Right lobe of liver (tissue), 6 donors: Measurements from ENCODE around the gene CAMTA1. TPM values are rescaled to one million over a fixed set of nuclear protein-coding genes. Genes with fewer than 3 reads are reported as not detected.

Source experiments
- ATAC-seq, 4 donors: fragments of 200-7000 bp; cut with Tn5 transposase; one replicate each; pipeline ENCODE4 v1.9.1; 2020; ENCODE audit warnings: mild to moderate bottlenecking in 4 of 4, moderate library complexity in 4 of 4
- DNase-seq, 3 donors: peaks; one replicate each; pipeline ENCODE4 v3.0.0-alpha.2; 2020
- H3K27ac ChIP-seq, 3 donors: fragments of 200-600 bp; one replicate each; pipeline ENCODE4 v1.8.0; 2022
- H3K27me3 ChIP-seq, 2 donors: fragments of 200-600 bp; one replicate each; pipeline ENCODE4 v1.8.0; 2022
- H3K36me3 ChIP-seq, 4 donors: fragments of 200-600 bp; sonication (generic) in 1 of 4; one replicate each; pipeline versions ENCODE4 v1.5.1 to v1.8.0; 2017 to 2022; ENCODE audit warnings: control low read depth in 1 of 4
- H3K4me1 ChIP-seq, 4 donors: fragments of 200-600 bp; sonication (generic) in 1 of 4; one replicate each; pipeline versions ENCODE4 v1.5.1 to v1.8.0; 2017 to 2022; ENCODE audit warnings: control low read depth in 1 of 4
- H3K4me3 ChIP-seq, 3 donors: fragments of 200-600 bp; one replicate each; pipeline ENCODE4 v1.8.0; 2022
- H3K9me3 ChIP-seq, 4 donors: fragments of 200-600 bp; sonication (generic) in 1 of 4; one replicate each; pipeline versions ENCODE4 v1.5.1 to v1.8.0; 2017 to 2022; ENCODE audit warnings: control low read depth in 1 of 4
- CTCF ChIP-seq, 4 donors: fragments of 200-600 bp in 3 of 4; fragments of 450-650 bp in 1 of 4; IDR thresholded peaks; one replicate each; pipeline versions ENCODE4 v1.5.1 to v1.8.0; 2016 to 2022; ENCODE audit warnings: antibody characterized with exemption in 4 of 4, mild to moderate bottlenecking in 2 of 4
- POLR2A ChIP-seq: fragments of 450-650 bp; IDR thresholded peaks from one replicate; pipeline ENCODE4 v1.6.1; 2017; ENCODE audit warnings: antibody characterized with exemption, mild to moderate bottlenecking
- WGBS: methylation state at CpG from one replicate; pipeline ENCODE4 v1.1.6; 2018; ENCODE audit warnings: low coverage, low lambda C conversion rate; ENCODE audit not compliant: insufficient coverage; ENCODE audit errors: missing lambda C conversion rate; 5-methylcytosine and 5-hydroxymethylcytosine counted together
- intact Hi-C, 2 donors: fragments of 100-400 bp; cut with DNase I; formaldehyde crosslinking; loops; one replicate each; pipeline versions ENCODE4 v1.11.2 to v1.14.1; 2022
- total RNA-seq, 6 experiments: library from RNA; depleted of rRNA in 2 of 6; stranded (reverse); fragments of >200 nt in 2 of 6; fragmentation: NEBNext Ultra II Directional in 3 of 6; extraction: Animal tissue kit (Norgen Biotek cat#: 25700) in 3 of 6; gene quantifications; one replicate each; pipeline versions ENCODE4 v1.1.0 to v1.2.4, GENCODE V29; 2016 to 2023
- donor health status: DM: no; HTN: yes; CAD: no.
- donor health status: DM: no; HTN: no; CAD: no.
- donor health status: DM: no; HTN: no; CAD: no.
- donor health status: DM: no; HTN: yes; CAD: no.
- donor health status: DM: no; HTN: yes; CAD: no.

CAMTA1 gene
- total RNA-seq, 6 experiments from 2014 or later = 32.3 to 49.4 (median 37.2) TPM

DNA sequence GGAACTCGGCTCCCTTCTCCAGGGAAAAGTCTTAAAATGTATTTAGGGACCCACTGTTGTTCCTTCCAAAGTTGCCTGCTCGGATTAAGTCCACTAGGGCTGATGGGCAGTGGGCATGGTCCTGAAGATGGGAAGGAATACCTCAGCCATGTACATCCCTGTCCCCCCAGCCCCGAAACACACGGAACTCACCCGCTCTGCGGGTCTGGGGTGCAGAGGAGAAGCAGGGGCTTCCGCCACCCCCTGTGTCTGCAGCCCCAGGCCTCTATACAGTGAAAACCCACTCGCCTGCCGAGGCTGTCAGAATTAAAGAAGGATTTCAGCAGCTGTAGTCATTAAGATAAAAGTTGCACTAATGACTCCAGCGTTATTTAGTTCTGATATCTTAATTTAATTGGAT is 773.2 kb downstream of the CAMTA1 start:
- H3K27me3 ChIP-seq = no peaks in the 10 kb centered on the region
- no peaks in the 10 kb centered on the region for H3K9me3 ChIP-seq
- H3K4me3 ChIP-seq = no peak overlapping the region
- H3K4me1 ChIP-seq = no peaks in the 10 kb centered on the region
- ATAC-seq (no peak), DNase-seq (no peak)
- TF ChIP-seq POLR2A (no peak), CTCF (IDR thresholded peaks at IDR 0.05) (no peak)
- H3K36me3 ChIP-seq = no peaks in the 10 kb centered on the region
- H3K27ac ChIP-seq = no peak overlapping the region
- 62% methylated on average over 4 of the region's 10 CpGs for WGBS
- intact Hi-C loops = no loop called here

DNA sequence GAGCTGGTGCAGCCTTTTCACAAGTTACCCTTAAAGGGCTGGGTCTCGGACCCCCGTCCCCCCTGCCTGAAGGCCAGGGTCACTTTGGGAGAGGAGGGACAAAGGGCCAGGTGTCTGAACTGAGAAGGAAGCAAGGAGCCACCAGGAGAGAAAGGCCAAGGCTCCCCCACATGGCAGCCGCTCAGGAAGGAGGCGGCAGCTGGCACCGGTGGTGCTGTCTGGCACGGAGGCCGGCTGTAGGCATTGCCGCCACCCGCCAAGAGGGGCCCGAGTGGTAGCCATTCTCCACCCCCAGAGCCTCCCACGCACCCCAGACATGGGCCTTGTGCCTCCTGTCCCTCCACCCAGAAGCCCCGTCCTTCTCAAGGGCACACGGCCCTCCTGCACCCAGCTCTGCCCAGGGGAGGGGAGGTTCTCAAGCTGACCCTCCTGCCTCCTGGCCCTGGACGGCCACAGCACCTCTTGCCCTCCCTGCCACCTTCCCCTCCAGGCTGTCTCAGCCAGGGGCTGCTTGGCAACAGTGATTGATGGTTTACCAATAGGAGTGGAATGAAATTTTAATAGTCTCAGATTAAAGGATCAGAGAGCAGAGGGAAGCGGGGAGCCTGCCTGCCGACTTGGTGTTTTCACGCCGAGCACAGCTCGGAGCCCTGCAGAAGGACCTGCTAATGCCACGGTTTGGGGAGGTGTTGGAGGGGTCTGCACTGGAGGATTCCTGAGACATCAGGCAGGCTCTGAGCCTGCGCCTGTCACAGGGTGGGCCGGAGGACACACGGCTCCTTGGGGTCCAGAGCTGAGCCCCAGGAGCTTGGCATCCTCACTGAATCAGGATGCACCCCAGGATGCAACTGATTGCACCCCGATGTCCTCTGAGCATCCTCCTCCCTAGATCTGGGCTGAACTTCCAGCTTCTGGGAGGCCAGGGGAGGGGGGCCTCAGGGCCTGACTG is 773.9 kb downstream of the CAMTA1 start:
- intact Hi-C loops = no loop called here
- WGBS = 68% methylated on average over 4 of the region's 24 CpGs
- Histone ChIP-seq H3K4me3 (no peak overlapping the region), H3K36me3 (no peaks in the 10 kb centered on the region), H3K9me3 (no peaks in the 10 kb centered on the region), H3K27me3 (no peaks in the 10 kb centered on the region), H3K4me1 (no peaks in the 10 kb centered on the region), H3K27ac (no peak overlapping the region)
- ATAC-seq (no peak), DNase-seq (peak in 1 of 3 donors; percentile 33)
- TF ChIP-seq POLR2A (no peak), CTCF (IDR thresholded peaks at IDR 0.05) (no peak)

DNA sequence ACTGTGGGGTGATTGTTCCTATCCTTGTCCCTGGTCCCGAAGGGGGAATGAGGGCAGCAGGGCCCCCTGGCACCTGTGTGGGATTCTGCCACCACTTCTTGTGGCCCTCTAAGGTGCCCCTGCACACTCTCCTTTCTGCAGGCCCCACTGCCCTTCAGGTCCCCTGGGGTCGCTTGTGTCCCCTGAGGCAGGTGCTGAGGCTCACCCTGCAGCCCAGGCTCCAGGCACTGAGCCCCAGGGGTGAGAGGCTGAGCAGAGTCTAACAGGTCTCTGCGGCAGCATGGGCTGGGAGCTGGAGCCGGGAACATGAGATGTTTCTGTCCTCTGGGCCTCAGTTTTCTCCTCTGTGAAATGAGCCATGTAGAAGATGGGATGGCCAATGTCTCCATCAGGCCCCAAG is 774.9 kb downstream of the CAMTA1 start:
- TF ChIP-seq CTCF (IDR thresholded peaks at IDR 0.05) (no peak), POLR2A (no peak)
- WGBS = no CpG with 5 or more reads among the region's 4 CpGs
- H3K4me3 ChIP-seq = no peak overlapping the region
- peak in 1 of 3 donors; percentile 25 for DNase-seq
- H3K27ac ChIP-seq = no peak overlapping the region
- no peaks in the 10 kb centered on the region for H3K36me3 ChIP-seq
- no peaks in the 10 kb centered on the region for H3K4me1 ChIP-seq
- no peak for ATAC-seq
- intact Hi-C loops = no loop called here
- no peaks in the 10 kb centered on the region for H3K9me3 ChIP-seq
- H3K27me3 ChIP-seq = no peaks in the 10 kb centered on the region

- intact Hi-C loops = no loop called here
- peak in 1 of 3 donors; percentile 41 for DNase-seq
These were observed 775.4 kb downstream of the CAMTA1 start for GRCh38 chr1:7560601-7561181.

More at GRCh38 chr1:7560601-7561181, 775.4 kb downstream of the CAMTA1 start:
- no peaks in the 10 kb centered on the region for H3K27me3 ChIP-seq
- 88% methylated on average over 5 of the region's 15 CpGs for whole genome bisulfite sequencing
- TF ChIP-seq POLR2A = no peak
- TF ChIP-seq CTCF (IDR thresholded peaks at IDR 0.05) = no peak
- ATAC-seq = no peak
- H3K4me3 ChIP-seq = no peak overlapping the region
- H3K27ac ChIP-seq = no peak overlapping the region
- H3K4me1 ChIP-seq = no peaks in the 10 kb centered on the region
- H3K9me3 ChIP-seq = no peaks in the 10 kb centered on the region
- H3K36me3 ChIP-seq = no peaks in the 10 kb centered on the region
